Measurements from ENCODE around the gene PRPSAP2. TPM values are rescaled to one million over a fixed set of nuclear protein-coding genes. Genes with fewer than 3 reads are reported as not detected.
A peak's percentile ranks its signal among the peaks of the same experiment; 100 is the strongest.
"Not testable (repeated sequence)": the region's sequence is repeated elsewhere in the genome, so short reads cannot be mapped to it uniquely, and the experiment has no call there.

The PRPSAP2 gene, protein sequence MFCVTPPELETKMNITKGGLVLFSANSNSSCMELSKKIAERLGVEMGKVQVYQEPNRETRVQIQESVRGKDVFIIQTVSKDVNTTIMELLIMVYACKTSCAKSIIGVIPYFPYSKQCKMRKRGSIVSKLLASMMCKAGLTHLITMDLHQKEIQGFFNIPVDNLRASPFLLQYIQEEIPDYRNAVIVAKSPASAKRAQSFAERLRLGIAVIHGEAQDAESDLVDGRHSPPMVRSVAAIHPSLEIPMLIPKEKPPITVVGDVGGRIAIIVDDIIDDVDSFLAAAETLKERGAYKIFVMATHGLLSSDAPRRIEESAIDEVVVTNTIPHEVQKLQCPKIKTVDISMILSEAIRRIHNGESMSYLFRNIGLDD
- 19.0 and 24.0 TPM in 2 replicates for total RNA-seq (2014; rRNA removed; shearing (Covaris generic); ENCODE audit: low replicate concordance)

DNA sequence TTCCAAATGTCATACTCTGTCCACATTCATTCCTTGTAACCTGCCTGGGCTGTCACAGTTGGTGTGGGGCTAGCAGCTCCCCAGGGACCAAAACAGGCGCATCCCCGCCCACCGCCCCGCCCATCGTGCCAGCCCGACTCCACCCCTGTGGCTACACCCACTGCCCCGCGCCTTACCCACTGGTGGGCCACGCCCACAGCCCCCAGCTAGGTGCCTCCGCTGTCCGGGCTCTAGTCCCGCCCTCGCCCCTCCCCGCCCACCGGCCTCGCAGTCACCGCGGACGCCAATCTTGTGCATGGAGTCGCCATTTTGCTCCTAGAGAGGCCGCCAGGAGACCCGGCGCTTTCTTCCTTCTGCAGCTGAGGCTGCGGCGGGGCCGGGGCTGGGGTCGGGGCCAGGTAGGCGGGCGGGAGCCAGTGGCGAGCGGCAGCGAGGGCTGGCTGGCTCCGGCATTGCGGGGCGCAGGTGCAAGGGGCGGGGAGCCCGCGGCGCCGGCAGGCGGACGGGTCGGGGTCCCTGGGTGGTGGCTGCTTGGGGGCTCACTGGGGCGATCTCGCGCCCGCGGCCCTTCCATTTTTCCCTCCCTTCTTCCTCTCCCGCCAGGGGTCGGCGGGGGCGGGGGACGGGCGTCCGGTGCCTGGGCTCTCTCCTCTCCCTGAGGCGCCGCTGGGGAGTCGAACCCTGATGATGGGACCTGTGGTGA is at the start of gene PRPSAP2:
Gene PRPSAP2 (plus strand): TSS at position 268 of the 703 bp plus-strand sequence. CDS start 7,703 bp downstream, outside the sequence.
- H3K36me3 ChIP-seq: no peaks in the 10 kb centered on the region
- H3K4me3 ChIP-seq: peak within 1 kb of the TSS; percentile 61
- peak; percentile 95 for DNase-seq
- H3K9me3 ChIP-seq: no peaks in the 10 kb centered on the region
- no peaks in the 10 kb centered on the region for H3K27me3 ChIP-seq

DNA sequence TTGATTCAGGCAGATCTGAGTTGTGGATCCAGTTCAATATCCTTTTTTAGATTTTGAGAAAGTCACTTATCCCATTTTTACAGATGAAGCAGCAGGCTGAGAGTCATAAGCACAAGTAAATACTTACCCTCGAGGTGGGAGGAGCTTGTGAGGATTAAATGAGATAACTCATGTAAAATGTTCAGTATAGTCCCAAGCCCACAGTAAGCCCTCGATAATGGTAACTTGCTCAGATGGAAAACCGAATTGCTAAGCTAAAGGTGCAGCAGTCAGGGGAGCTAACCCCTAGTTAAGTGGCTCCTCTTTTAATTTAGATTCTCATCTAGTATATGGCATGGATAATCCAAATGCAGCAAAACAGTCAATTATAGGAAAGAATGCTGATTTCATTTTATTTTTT is 42.0 kb upstream of the PRPSAP2 start:
- not testable (repeated sequence) for H3K36me3 ChIP-seq, H3K9me3 ChIP-seq, DNase-seq, H3K4me3 ChIP-seq, H3K27me3 ChIP-seq

DNA sequence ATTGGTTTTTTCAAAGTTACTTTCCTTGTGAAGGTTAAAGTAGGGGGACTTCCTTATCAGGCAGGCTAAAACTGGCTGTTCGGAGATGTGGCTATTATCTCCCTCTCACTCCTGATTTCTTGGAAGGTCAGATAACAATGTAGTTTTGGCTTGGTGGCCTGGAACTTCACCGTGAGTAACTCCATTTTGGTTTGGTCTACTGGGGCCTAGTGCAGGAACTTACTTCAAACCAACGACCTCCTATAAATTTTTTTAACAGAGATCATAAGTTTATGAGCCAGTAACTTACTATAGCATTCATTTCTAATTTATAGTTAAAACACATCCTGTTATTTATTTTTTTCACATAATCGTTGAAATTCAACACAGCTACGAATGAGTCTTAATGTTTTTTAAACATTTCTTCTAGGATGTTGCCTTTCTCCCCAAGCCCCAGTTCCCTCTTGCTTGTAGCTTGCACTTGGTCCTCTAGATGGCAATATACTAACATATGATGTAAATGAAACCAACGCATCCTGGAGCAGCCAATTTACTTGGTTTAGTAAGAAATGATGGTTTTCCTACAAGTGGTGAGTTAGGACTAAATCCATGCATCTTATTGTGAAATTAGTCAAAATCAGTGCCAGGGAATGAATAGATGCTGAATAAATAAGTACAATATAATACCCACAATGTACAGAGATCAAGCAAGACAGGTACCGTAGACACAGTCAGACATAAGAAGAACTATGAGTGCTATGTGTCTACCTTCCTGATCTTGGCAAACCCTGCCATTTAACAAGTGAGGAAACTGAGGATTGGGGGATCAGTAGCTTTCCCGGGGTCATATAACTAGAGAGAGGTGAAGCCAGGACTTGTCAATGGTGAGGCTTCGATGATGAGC is 41.2 kb upstream of the PRPSAP2 start:
- peak; percentile 4 for DNase-seq
- not testable (repeated sequence) for H3K27me3 ChIP-seq, H3K4me3 ChIP-seq, H3K9me3 ChIP-seq, H3K36me3 ChIP-seq

DNA sequence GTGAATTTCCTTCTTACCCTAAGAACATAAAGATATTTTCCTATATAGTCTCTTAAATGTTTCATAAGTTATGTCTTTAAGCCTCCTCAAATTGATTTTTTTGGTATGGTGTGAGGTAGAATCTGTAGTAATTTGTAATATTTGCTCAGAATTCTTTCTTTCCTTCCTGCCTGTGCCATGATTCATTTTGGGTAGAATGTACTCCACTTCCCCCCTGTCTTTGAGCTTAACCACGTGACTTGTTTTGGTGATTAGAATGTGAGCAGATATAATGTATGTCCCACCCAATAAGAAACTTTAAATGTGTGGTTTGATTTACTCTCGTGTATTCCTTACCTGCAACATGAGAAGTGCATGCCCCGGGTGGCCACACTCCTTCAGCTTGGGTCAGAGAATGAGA is 36.5 kb upstream of the PRPSAP2 start:
- not testable (repeated sequence) for H3K36me3 ChIP-seq, H3K27me3 ChIP-seq, H3K9me3 ChIP-seq, H3K4me3 ChIP-seq, DNase-seq

DNA sequence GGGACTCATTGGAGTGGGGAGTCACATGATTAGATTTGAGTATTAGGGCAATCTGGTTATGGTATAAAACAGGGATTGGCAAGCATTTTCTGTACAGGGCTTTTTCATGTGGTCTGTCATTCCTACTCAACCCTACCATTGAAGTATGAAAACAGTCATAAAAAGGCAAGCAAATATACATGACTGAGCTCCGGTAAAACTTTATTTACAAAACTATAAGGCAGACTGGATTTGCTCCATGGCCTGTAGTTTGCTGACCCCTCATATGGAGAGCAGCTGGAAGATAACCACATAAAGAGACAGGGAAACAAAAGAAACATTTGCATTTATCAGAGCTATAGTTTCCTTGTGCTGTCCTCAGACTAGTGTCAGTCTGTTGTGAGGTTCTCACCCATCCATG is 30.3 kb upstream of the PRPSAP2 start:
- H3K27me3 ChIP-seq, H3K4me3 ChIP-seq, H3K36me3 ChIP-seq, DNase-seq, H3K9me3 ChIP-seq: not testable (repeated sequence)

DNA sequence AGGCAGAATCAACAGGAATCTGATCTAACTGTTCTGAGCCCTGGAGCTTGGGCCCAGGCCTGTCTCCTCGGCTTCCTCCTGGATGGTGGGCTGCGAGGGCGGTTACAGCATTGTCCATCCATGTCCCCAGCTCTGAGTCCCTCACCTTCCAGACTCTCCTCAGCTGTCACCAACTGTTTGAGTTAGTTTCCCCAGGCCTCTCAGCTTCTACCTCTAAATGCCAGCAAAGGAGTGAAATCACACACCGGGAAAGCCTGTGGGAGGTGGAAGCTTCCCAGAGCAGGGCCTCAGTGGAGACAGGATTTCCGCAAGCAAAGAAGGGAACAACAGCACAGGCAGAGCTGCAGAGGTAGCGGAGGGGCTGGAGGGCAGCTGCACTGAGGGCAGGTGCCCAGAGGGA is 9.4 kb upstream of the PRPSAP2 start:
- Histone ChIP-seq H3K9me3 (no peaks in the 10 kb centered on the region), H3K27me3 (no peaks in the 10 kb centered on the region), H3K36me3 (no peaks in the 10 kb centered on the region), H3K4me3 (no peak overlapping the region)
- DNase-seq: no peak

DNA sequence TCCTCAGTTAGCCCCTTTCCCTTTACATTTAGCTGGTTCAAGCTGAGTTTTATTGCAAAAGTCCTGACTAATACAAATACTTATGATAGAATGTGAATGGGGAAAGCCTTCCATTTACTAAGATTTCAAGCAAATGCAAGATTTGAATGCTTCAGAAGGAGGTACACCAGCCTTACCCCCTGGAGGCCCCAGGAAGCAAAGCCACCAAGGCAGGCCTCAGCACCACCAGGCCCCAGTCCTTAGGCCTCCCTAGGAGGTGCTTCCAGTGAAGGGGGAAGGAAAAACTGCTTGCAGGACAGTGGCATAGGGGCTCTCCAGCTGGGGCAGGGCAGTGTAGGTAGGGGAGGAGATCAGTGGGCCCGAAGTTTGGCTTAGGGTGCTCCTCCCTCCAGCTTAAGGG is 7.3 kb upstream of the PRPSAP2 start:
- Histone ChIP-seq H3K27me3 (no peaks in the 10 kb centered on the region), H3K9me3 (no peaks in the 10 kb centered on the region), H3K4me3 (no peak overlapping the region), H3K36me3 (no peaks in the 10 kb centered on the region)
- DNase-seq: no peak

DNA sequence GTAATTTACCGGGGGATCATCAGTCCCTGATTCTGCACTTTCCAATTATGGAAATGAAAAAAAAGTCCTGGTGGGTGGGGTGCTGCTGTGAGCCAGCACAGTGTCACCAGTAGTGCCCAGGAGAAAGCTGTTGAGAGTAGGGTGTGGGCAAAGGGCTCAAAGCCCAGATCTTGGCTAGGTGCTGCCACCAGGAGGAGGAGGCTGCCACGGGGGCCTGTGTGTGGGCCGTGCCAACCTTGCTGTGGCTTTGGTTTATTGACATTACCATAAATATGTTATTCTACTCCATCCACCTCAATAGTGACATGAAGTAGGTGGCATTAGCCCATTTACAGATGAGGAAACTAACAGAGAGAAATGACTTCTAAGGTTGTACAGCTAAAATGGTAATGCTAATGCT is 6.7 kb upstream of the PRPSAP2 start:
- Histone ChIP-seq H3K36me3 (no peaks in the 10 kb centered on the region), H3K4me3 (no peak overlapping the region), H3K27me3 (no peaks in the 10 kb centered on the region), H3K9me3 (no peaks in the 10 kb centered on the region)
- DNase-seq: peak; percentile 15

DNA sequence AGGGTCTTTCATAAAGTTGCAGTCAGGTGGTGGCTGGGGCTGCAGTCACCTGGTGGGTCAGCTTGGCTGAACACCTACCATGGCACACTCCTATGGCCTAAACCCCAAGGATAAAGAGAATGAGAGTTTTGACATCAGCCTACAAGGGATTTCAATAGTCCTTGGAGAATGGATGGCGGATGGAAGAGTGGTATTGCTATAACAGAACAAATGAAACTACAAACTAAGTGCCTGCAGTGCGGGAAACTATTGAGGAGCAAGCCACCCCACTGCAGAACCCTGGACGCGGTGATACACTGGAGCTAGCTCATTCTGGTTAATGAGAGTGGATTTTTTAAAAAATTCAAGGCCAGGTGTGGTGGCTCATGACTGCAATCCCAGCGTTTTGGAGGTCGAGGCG is 3.0 kb upstream of the PRPSAP2 start:
- Histone ChIP-seq H3K27me3 (no peaks in the 10 kb centered on the region), H3K4me3 (no peak overlapping the region), H3K36me3 (no peaks in the 10 kb centered on the region), H3K9me3 (no peaks in the 10 kb centered on the region)
- no peak for DNase-seq

DNA sequence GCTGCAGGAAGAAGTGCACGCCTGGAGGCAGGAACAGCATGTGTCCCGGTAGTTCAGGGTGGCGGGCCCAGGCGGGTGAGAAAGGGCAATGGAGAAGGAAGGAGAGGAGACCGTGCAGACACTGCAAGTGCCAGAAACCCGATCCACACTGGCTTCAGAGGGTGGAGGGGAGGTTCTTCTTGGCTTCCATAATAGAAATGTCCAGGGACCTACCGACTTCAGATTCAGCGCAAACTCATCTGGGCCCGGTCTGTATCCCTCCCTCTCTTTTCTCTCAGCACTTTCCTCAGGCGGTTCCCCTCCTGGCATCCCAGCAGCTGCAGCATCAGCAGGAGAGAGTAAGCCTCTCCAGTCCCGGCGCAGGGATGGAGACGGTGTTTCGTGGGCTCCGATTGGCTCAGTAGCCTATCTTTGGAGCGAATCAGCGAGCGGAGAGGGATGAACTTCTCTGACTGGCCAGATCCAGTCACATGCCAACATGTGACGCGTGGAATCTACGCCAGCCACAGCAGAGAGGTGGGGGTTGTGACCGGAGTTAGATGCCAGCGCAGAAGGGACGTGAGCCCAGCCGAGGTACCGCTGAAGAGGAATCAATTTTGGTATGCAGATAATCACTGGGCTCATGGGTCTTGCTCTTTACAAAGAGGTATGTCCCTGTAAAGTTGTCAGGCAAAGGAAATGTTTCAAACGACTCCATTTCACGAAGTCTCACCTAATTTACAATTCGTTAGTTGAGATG is 1.9 kb upstream of the PRPSAP2 start:
- no peaks in the 10 kb centered on the region for H3K36me3 ChIP-seq
- H3K9me3 ChIP-seq: no peaks in the 10 kb centered on the region
- H3K27me3 ChIP-seq: no peaks in the 10 kb centered on the region
- DNase-seq: peak; percentile 90
- peak overlapping the region; percentile 55 for H3K4me3 ChIP-seq

DNA sequence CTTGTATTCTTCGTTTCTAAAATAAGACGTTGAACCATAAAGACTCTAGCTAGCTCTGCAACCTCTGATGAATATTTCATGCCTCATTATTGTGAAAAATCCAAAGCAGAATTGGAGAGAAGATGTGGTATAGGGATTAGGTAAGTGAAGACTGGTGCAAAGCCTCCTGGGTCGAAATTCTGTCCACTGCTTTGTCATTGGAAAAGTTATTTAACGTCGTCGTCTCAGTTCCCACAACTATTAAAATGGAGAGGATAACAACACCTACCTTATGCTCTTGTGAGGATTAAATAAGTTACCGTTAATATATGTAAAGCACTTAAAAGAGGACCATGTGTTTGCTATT is 1.4 kb upstream of the PRPSAP2 start:
- H3K36me3 ChIP-seq: no peaks in the 10 kb centered on the region
- no peaks in the 10 kb centered on the region for H3K9me3 ChIP-seq
- peak overlapping the region; percentile 55 for H3K4me3 ChIP-seq
- DNase-seq: no peak
- no peaks in the 10 kb centered on the region for H3K27me3 ChIP-seq

DNA sequence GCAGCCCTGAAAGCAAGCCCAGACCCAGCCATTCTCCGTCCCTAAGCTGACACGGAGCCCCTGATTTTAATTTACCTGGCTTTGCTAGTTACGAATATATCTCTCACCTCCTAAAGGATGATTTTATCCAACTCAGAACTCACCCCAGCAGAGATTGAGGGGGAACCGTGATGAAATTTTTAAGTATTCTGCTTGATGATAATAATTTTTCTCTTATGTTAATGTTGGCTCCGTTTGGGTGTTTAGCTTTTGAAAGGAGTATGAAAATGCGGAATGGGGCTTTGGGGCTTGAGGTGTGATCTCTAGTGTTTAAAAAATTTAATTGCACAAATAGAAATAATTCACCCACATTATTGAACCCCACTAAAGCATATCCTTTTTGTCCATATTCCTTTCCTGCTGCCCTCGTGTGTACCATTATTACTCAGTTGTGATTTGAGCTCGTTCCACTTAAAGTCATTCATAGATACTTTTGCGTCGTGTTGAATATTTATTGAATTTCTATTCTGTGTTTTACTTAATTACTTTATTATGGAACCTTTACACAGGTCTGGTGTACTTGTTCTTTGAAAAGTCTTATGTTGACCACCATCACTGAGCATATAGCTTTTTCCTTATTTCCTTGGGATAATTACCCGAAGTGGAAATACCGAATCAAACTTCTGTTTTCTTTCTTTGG is 775 bp downstream of the PRPSAP2 start:
- no peak for DNase-seq
- Histone ChIP-seq H3K9me3 (no peaks in the 10 kb centered on the region), H3K4me3 (peak overlapping the region; percentile 61), H3K36me3 (no peaks in the 10 kb centered on the region), H3K27me3 (no peaks in the 10 kb centered on the region)

DNA sequence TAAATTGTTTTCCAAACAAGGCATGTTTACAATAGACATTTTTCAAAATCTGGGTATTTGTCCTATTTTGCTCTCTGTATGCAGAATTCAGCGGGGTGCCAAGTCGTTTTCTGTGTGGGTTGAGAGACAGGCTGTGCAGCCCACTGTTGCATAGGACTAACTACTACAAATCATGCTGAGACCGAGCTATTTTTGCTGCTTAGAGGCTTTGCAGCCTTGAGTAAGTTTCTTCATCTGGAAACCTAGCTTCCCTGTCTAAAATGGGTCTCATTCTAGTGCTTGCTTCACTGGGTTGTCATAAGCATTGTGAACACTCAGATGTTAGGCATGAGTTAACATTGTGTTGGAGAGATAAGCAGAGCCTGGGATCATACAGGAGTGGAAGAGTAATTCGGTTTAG is 1.3 kb downstream of the PRPSAP2 start:
- no peaks in the 10 kb centered on the region for H3K27me3 ChIP-seq
- no peaks in the 10 kb centered on the region for H3K9me3 ChIP-seq
- H3K4me3 ChIP-seq: no peak overlapping the region; the same call in 1 of the 2 replicates
- no peak for DNase-seq
- no peaks in the 10 kb centered on the region for H3K36me3 ChIP-seq

DNA sequence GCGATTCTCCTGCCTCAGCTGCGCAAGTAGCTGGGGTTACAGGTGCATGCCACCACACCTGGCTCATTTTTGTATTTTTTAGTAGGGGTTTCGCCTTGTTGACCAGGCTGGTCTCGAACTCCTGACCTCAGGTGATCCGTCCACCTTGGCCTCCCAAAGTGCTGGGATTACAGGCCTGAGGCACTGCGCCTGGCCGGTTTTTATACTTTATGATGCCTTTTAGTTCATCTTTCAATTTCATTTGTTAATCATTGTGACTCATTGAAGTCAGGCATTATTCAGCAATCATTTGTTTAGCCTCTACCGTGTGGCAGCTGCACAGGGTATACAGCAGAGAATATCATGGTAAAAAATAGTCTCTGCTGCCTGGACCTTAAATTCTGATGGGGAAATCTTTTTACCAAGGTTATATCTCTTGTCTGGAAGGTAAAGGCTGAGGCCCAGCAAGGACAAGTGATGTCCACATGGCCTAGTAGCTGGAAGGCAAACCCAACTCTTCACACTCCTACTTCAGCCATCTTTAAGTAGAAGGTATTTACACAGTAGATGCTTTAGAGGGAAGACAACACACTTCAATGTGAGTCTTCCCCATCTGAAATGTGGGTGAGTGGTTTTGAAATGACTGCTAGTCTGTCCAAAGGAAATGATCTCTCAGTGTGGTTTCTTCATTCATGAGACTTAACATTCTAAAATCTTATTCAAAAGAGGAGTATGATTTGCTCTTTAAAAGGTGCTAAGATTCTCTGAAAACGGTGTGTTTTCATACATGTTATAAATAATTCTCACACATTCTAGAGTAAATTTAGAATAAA is 2.4 kb downstream of the PRPSAP2 start:
- H3K27me3 ChIP-seq: no peaks in the 10 kb centered on the region
- no peak overlapping the region for H3K4me3 ChIP-seq
- no peaks in the 10 kb centered on the region for H3K9me3 ChIP-seq
- no peak for DNase-seq
- no peaks in the 10 kb centered on the region for H3K36me3 ChIP-seq

DNA sequence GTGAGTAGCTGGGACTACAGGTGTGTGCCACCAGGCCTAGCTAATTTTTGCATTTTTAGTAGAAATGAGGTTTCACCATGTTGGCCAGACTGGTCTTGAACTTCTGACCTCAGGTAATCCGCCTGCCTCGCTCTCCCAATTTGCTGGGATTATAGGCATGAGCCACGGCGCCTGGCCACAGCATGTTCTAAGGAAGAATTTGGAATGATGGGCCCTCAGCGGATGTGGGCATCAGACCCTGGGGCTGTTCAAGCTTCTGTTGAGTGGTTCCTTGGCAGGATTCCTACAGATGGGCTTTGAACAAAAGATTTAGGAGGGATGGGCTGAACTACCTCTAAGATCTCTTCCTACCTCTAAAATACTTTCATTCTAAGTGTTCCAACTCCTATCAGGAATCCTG is 4.1 kb downstream of the PRPSAP2 start:
- no peaks in the 10 kb centered on the region for H3K9me3 ChIP-seq
- H3K4me3 ChIP-seq: no peak overlapping the region
- no peaks in the 10 kb centered on the region for H3K36me3 ChIP-seq
- no peak for DNase-seq
- H3K27me3 ChIP-seq: no peaks in the 10 kb centered on the region

Data from MG63 (cell line).